GM18526 (cell line): Measurements from ENCODE around the gene RSPO3.

Experiments used
- POLR2A ChIP-seq: IDR thresholded peaks from 3 replicates; pipeline ENCODE4 v1.6.1; 2011; ENCODE audit not compliant: insufficient read length; ENCODE audit errors: extremely low read depth

RSPO3 gene

DNA sequence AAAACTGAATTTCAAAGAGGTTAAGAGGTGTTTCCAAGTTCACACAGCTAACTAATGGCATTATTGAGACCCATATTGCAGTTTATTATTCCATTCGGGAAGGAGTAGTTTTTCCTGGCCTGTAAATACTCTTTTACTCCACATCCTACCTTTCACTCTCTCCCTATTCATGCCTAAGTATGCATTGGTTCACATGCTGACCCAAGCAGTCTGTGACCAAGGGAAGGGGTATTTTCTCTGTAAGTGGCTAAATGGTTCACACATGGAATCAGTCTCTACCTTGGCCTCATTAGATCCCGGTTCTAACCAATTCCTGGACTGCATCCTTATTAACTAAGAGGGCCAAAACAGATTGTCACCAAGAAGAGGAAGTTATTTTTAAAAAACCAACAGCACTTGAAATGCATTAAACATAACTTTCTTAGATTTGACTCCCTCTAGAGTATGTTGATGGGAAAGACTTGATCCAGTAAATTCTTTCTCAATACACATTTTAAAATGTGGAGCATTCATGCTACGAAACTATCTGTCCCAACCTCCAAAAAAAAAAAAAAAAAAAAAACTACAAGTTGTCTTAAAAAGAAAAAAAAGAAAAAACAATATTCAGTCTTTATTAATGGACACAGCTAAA is 17.8 kb upstream of the RSPO3 start:
- no peak for TF ChIP-seq POLR2A

DNA sequence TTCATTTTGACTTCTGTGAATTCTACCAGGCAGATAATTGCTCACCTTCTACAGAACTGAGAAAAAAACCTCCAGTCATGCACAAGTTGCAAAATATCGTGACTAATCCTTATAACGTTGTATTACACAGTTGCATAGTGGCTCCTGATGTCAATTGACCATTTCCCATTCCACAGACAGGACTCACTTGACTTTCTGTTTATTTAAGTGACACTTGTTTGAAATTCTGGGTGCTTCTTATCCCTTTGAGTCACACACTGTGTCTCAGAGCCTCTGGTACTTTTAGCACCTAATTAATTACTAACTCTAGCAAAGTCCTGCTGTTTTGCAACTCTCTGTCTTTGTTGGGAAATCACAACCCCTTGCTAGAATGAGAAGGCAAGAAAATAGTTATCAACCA is 16.2 kb upstream of the RSPO3 start:
- TF ChIP-seq POLR2A: no peak

DNA sequence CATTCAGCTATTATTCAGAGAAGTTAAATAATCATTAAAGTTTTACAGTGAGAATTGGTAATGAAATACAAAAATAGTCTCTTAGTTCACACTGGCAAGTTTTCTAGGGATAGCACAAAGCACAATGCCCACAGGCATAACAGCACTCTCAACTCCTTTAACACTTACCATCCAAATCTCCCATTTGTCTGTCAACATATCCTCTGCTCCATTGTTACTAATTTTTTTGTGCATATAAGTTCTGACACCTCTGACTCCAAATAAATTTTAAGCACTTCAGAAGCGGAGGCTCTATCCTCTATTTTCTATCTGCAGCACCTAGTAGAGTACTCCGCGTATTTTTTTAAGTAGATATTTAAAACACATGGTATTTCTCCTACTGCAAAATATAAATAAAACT is 15.6 kb upstream of the RSPO3 start:
- TF ChIP-seq POLR2A: no peak

DNA sequence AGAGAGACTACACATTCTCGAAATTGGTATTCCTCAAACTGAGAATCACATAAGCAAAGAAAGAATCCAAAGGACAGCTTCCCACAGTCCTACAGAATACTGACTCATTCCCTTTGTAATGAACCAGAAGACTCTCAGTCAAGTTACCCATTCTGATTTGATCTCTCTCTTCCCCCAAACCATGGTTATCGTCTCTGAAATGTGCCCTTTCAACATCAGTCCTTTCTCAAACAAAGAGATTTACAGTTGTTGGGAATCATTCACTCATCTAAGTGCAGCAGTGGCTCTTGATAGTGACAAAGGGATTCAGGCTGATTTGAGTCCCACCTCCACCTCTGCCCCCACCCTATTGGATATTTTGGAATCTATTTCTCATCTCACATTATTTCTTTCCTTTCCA is 15.0 kb upstream of the RSPO3 start:
- TF ChIP-seq POLR2A: no peak

DNA sequence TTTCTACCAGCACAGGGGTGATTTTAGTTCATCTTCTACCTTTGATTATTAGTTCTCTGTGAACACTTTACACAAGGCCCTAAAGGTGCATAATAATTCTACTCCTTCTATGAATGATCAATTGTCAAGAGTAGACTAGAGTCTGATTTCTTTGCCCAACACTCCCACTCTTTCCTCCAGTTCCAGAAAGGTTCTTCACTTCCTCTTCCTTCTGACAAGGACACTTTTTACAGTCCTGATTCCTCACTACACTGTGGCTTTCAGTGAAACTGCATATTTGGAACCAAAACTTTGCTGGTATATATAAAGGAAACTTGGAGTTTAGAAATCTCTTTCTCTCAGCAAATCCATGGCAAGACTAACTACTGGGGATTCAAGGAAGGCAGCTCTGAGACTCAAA is 10.6 kb upstream of the RSPO3 start:
- TF ChIP-seq POLR2A: no peak

DNA sequence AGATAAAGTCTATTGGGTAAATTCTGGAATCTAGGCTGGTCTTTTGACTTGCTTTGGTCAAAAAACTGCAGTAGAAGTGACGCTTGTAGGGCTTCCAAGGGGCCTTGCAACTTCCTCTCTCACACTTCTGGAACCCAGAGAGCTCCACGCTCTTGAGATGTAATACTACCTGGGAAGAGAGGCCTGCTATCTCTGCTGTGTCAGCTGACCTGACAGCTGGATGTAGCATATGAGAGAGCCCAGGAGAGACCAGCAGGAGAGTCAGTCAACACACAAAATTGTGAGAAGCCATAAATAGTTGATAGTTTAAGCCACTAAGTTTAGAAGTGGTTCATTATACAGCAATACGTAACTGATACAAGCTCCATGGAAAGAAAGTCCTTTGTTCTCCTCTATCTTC is 7.8 kb upstream of the RSPO3 start:
- TF ChIP-seq POLR2A: no peak

DNA sequence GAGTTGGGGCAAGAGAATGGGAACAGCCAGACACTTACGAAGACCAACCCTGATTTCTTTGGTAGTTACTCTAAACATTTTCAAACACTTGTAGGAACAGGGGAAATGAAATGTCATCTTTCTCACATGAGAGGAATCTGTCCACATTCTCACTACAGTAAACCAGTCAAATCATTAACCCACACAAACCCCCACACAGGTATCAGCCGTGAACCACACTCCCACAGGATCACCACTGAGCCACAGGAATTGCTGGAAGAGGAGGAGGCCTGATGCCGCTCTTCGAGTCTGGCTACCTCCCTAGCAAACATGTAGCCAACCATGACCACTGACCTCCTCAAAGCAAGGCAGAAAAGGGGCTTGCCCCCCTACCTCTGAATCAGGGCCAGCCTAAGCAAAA is 6.9 kb upstream of the RSPO3 start:
- no peak for TF ChIP-seq POLR2A

DNA sequence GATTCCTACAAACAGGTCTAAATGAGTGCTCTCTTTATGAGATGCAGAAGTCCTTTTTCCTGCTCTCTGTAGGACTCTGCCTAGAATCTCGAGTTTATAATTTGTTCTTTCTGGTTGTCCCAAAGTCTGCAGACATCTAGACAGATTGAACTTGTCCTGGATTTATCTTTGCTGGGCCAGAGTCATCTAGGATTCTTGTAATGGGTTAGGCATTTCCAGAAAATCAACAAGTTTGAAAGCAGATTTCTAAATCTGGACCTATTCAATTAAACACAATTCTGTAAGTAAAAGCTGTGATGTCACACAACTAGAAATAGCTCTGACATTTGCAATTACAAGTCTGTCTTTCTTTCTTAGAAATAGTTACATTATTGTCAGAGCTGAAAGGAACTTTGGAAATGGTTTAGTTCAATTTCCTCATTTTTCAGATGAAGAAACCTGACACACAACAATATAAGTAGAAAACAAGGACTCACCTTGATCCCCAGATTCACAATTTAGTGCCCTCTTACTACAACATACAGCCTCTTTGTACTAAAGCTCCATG is 4.2 kb upstream of the RSPO3 start:
- TF ChIP-seq POLR2A: no peak

DNA sequence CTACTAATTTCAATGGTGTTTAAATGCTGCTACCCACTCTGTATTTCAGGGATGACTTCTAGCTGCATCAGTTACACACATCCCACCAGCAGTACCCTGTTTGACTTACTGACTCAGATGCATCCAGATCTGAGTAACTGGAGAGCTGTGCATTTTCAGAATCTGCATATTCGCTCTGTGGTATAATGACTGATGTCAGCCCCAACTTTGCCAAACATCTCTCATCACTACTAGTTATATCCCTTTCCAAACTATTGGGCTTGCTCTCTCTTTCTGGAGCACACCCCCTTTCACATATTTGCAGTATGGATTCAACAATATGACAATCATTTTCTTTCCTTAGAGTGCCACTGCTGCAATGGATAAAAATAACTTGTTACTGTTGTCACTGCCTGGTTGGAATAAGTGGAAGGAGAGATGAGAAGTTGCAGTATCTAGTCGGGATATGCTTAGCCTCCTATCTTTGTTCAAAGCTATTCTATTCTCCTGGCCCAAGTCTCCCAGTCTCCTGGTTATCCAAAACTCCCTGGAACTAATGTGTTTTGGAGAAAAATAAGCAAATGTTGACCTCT is 3.3 kb upstream of the RSPO3 start:
- TF ChIP-seq POLR2A: no peak

DNA sequence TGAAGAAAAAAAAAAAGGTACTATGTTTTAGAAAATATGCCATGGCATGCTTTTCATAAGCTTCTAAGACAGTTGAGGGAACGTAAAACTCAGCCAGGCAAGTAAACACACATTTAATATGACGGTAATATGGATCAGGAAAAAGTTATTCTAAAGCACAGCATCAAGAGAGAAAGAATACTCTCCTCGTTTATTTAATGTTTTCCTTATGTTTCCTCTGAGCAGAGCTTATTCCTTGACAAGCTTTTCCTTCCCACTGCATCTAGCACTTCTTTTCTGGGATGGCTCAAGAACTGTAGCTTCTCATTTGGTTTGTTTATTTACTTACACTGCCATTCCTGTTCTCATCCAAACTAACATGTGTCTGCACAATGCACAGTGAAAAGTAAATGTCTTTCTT is 2.7 kb upstream of the RSPO3 start:
- no peak for TF ChIP-seq POLR2A

DNA sequence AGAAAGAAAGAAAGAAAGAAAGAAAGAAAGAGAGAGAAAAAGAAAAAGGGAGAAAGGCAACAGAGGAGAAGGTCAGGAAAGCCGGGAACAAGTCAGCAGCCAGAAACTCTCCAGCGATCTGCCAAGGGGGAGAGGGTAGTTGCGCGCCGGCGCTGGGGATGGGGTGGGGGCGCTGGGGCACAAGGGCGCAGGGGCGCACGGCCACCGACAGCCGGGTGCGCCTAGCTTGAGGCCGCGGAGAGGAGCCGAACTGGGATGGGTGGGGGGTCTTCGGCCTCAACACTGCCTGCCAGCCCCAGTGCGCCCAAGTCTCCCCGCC is 533 bp upstream of the RSPO3 start:
- no peak for TF ChIP-seq POLR2A

DNA sequence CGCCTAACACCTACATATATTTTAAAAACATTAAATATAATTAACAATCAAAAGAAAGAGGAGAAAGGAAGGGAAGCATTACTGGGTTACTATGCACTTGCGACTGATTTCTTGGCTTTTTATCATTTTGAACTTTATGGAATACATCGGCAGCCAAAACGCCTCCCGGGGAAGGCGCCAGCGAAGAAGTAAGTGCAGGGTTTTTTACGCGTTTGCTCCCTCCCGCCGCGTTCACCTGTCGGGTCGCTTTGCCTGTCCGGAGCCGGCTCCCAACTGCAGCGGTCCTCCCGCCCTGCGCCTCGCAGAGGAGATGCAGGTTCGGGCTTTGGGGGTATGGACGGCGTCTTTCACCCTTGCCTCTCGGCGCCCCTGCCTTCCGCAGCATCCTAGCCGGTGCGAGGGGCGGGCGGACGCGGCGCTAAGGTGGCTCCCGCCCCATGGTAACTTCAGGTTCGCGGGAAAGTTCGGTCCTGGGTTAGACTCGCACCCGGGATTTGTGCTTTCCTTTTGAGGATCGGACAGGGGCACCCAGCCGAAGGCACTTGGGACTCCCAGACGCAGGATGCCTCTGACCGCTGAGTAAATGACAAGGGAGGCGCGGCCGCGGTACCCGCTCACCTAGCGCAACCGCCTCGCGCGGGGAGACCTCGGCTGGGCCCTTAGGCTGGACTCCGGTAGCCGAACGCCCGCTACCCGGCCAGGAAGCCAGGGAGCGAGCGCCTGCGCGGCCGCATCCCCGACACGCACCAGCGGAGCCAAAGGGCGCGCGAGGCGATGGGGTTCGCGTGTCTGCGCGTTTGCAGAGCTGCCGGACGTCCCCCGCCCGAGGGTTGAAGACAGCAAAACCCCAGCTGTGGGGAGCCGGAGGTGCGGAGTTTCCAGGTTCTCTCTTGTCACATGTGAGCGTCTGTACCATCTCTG is 891 bp downstream of the RSPO3 start:
- TF ChIP-seq POLR2A: no peak

DNA sequence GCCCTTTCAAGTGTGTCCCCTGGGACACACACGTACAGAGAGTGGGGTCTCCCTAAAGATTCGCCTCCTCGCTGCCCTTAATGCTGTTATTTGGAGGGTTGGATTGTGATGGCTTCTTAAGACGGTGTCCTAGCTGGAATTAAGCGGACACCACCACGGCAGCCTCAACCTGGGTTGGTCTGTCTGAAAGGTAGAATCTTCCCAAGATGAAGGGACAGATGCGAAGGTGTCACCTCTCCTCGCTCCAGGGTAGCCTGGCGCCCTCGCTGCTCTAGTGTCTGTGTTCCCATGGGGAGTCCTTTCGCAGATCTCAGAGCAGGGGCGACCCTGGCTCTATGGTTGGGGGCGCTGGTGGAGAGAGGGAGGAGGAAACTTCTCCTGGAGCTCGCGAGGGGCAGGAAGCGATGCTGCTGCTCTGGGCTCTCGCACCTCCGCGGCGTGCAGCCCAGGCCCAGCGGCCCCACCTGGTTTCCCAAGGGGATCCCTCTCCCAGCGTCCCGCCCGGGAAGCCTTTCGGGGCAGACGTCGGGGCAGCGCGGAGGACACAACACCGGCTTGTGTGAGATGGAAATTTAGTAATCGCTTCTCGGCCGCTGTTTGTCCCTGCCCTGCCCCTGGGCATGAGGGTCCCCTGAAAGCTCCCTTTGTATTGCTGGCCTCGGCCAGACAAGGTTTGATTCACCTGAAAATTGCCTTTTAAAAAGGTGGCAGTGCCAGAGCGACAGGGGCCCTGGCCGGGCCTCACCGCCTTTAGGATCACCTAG is 1.7 kb downstream of the RSPO3 start:
- no peak for TF ChIP-seq POLR2A

DNA sequence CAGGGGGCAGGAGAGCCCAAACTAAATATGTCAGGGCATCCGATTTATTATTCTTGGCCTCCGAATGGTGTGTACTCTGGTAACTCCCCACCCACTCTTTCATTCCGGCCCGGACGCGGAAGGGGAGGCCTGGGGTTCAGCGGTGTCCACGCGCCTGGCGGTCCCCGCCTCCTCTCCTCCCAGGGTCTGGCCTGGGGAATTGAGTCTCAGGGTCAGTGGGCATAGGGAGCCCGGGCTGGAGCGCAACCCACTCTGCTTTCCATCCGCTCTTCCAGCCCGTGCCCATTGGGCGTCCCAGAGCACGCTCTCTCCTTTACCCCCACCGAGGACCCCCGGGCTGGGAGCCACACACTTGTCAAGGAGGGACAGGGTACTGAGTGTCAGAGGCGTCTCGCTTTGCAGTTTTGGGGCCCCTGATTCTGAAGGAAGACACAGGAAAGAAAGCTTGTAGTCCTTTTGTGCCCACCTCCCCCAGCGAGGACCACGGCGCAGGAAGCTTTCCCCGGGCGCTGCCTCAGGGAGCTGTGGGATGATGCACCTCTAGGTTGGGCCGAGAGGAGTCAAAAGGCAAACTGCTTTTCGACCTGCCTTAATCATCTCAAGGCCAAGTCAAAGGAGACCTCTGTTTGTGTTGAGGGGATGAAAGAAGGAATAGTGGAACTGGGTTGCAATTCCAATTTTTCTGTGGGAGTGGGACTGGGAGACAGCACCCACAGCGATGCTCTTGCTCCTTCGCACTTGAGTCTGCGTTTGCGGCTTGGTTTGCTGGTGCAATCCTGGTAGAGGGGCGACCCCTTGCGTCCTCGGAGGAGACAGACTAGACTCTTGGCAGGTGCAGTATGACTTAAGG is 2.5 kb downstream of the RSPO3 start:
- no peak for TF ChIP-seq POLR2A

DNA sequence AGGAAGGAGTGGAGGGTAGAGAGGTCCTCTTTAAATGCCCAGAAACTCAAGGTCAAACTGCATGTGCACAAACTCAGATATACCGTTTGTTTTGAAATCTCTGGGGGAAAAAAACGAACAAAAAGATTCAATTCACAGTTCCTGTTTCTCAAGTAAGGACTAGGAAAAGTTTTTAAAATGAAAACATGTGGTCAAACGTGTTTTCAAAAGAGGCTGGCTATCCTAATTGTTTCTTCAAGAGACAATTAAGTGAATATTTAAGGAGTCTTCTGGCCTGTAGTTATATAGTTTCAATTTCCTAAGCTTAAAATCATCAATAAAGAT is 3.1 kb downstream of the RSPO3 start:
- TF ChIP-seq POLR2A: no peak
